A549 (cell line): Measurements from ENCODE around the gene CYB5D1.

ENCODE experiments used
- GATA3 ChIP-seq: IDR thresholded peaks from 2 replicates; pipeline ENCODE4 v1.6.1; 2012; ENCODE audit warnings: borderline replicate concordance
- HDAC2 ChIP-seq: fragments of 200-600 bp; sonication (generic); IDR thresholded peaks from 2 replicates; pipeline ENCODE4 v1.6.1; 2016
- HOXB5 ChIP-seq: fragments of 250-450 bp; sonication (Bioruptor Pico); IDR thresholded peaks from 2 replicates; pipeline ENCODE4 v1.5.0; 2020; ENCODE audit warnings: mild to moderate bottlenecking, moderate library complexity
- JUN ChIP-seq, 2 experiments: fragments of >200 bp; sonication (Bioruptor Twin); formaldehyde crosslinking; IDR thresholded peaks; 2 replicates in 1 of 2; 3 replicates in 1 of 2; pipeline ENCODE4 v1.6.1; 2016 to 2017
- JUNB ChIP-seq: fragments of >200 bp; sonication (Bioruptor Twin); formaldehyde crosslinking; IDR thresholded peaks from 2 replicates; pipeline ENCODE4 v1.6.1; 2016
- NPAS2 ChIP-seq: fragments of 250-450 bp; sonication (Bioruptor Pico); IDR thresholded peaks from 2 replicates; pipeline ENCODE4 v1.8.0; 2022; ENCODE audit warnings: mild to moderate bottlenecking, moderate library complexity, borderline replicate concordance
- POLR2A ChIP-seq: IDR thresholded peaks from 2 replicates; pipeline ENCODE4 v1.6.1; 2012; ENCODE audit warnings: mild to moderate bottlenecking, low read length
- RAD21 ChIP-seq, 2 experiments: fragments of >200 bp in 1 of 2; sonication (Bioruptor Twin) in 1 of 2; formaldehyde crosslinking in 1 of 2; IDR thresholded peaks in 1 of 2; conservative IDR thresholded peaks in 1 of 2; 2 replicates in 1 of 2; 3 replicates in 1 of 2; pipeline ENCODE4 v1.6.1; 2012 to 2018; ENCODE audit warnings: inconsistent platforms in 1 of 2
- USF2 ChIP-seq: fragments of 450-650 bp; IDR thresholded peaks from 2 replicates; pipeline ENCODE4 v1.6.1; 2014; ENCODE audit warnings: antibody characterized with exemption
- TF ChIP-seq, protein P1 (sequence below): fragments of >200 bp; sonication (Bioruptor Twin); formaldehyde crosslinking; IDR thresholded peaks from 3 replicates; pipeline ENCODE4 v1.5.1; 2016
- TF ChIP-seq, protein P2 (sequence below): IDR thresholded peaks from 2 replicates; pipeline ENCODE4 v1.6.1; 2012; ENCODE audit warnings: low read depth, borderline replicate concordance

- TF ChIP-seq, protein P1, sequence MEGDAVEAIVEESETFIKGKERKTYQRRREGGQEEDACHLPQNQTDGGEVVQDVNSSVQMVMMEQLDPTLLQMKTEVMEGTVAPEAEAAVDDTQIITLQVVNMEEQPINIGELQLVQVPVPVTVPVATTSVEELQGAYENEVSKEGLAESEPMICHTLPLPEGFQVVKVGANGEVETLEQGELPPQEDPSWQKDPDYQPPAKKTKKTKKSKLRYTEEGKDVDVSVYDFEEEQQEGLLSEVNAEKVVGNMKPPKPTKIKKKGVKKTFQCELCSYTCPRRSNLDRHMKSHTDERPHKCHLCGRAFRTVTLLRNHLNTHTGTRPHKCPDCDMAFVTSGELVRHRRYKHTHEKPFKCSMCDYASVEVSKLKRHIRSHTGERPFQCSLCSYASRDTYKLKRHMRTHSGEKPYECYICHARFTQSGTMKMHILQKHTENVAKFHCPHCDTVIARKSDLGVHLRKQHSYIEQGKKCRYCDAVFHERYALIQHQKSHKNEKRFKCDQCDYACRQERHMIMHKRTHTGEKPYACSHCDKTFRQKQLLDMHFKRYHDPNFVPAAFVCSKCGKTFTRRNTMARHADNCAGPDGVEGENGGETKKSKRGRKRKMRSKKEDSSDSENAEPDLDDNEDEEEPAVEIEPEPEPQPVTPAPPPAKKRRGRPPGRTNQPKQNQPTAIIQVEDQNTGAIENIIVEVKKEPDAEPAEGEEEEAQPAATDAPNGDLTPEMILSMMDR: no peak
- TF ChIP-seq GATA3: no peak
- no peak for TF ChIP-seq POLR2A
- TF ChIP-seq USF2: no peak
- TF ChIP-seq HOXB5: no peak
- TF ChIP-seq, protein P2, sequence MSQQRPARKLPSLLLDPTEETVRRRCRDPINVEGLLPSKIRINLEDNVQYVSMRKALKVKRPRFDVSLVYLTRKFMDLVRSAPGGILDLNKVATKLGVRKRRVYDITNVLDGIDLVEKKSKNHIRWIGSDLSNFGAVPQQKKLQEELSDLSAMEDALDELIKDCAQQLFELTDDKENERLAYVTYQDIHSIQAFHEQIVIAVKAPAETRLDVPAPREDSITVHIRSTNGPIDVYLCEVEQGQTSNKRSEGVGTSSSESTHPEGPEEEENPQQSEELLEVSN: no peak
- TF ChIP-seq JUN (IDR thresholded peaks at IDR 0.05): no peak
- no peak for TF ChIP-seq RAD21 (conservative IDR thresholded peaks at IDR 0.05 in 1 of 2, IDR thresholded peaks at IDR 0.05 in 1 of 2)
- no peak for TF ChIP-seq HDAC2
- no peak for TF ChIP-seq JUNB
- TF ChIP-seq NPAS2 (CRISPR knock-in tag): no peak
These were observed 48.6 kb upstream of the CYB5D1 start for GRCh38 chr17:7809086-7809790.
